ENCODE measurements around the gene STK10.
"Not testable (repeated sequence)": the region's sequence is repeated elsewhere in the genome, so short reads cannot be mapped to it uniquely, and the experiment has no call there.

Gene STK10

GRCh38 chr5:172035049-172035448, 153.0 kb downstream of the STK10 start:
- no peak overlapping the region for H3K27ac ChIP-seq (ENCODE audit: low read length)

GRCh38 chr5:172031894-172032461, 156.0 kb downstream of the STK10 start:
- H3K4me3 ChIP-seq (ENCODE audit: low read length in 2 of 2) = no peak overlapping the region
- no peak overlapping the region for H3K27ac ChIP-seq (ENCODE audit: low read length)
- no peaks in the 10 kb centered on the region for H3K4me1 ChIP-seq (ENCODE audit: control insufficient read depth, insufficient read depth, low read length)
- no peak overlapping the region for H3K9ac ChIP-seq (ENCODE audit: low read length in 2 of 2)
- no peaks in the 10 kb centered on the region for H3K9me3 ChIP-seq (ENCODE audit: control insufficient read depth in 2 of 2, low read length in 2 of 2)
- no peaks in the 10 kb centered on the region for H3K36me3 ChIP-seq (ENCODE audit: control insufficient read depth in 2 of 2, insufficient read depth in 2 of 2, low read length in 2 of 2)
- no peaks in the 10 kb centered on the region for H3K27me3 ChIP-seq (ENCODE audit: control insufficient read depth in 1 of 2, insufficient read depth in 2 of 2, low read length in 2 of 2)

More at GRCh38 chr5:172035049-172035448, 153.0 kb downstream of the STK10 start:
- Histone ChIP-seq H3K4me1 (ENCODE audit: control insufficient read depth, insufficient read depth, low read length) (no peaks in the 10 kb centered on the region), H3K4me3 (ENCODE audit: low read length in 2 of 2) (no peak overlapping the region), H3K27me3 (ENCODE audit: control insufficient read depth in 1 of 2, insufficient read depth in 2 of 2, low read length in 2 of 2) (no peaks in the 10 kb centered on the region), H3K9me3 (ENCODE audit: control insufficient read depth in 2 of 2, low read length in 2 of 2) (no peaks in the 10 kb centered on the region), H3K9ac (ENCODE audit: low read length in 2 of 2) (no peak overlapping the region), H3K36me3 (ENCODE audit: control insufficient read depth in 2 of 2, insufficient read depth in 2 of 2, low read length in 2 of 2) (no peaks in the 10 kb centered on the region)

- no peak overlapping the region for H3K9ac ChIP-seq (ENCODE audit: low read length in 2 of 2)
- H3K4me1 ChIP-seq (ENCODE audit: control insufficient read depth, insufficient read depth, low read length) = no peaks in the 10 kb centered on the region
- no peak overlapping the region for H3K4me3 ChIP-seq (ENCODE audit: low read length in 2 of 2)
- no peaks in the 10 kb centered on the region for H3K27me3 ChIP-seq (ENCODE audit: control insufficient read depth in 1 of 2, insufficient read depth in 2 of 2, low read length in 2 of 2)
- no peaks in the 10 kb centered on the region for H3K36me3 ChIP-seq (ENCODE audit: control insufficient read depth in 2 of 2, insufficient read depth in 2 of 2, low read length in 2 of 2)
- H3K27ac ChIP-seq (ENCODE audit: low read length) = no peak overlapping the region
- H3K9me3 ChIP-seq (ENCODE audit: control insufficient read depth in 2 of 2, low read length in 2 of 2) = no peaks in the 10 kb centered on the region
These were observed 158.1 kb downstream of the STK10 start for GRCh38 chr5:172029876-172030275.

GRCh38 chr5:172028167-172028566, 159.9 kb downstream of the STK10 start:
- Histone ChIP-seq H3K4me1 (ENCODE audit: control insufficient read depth, insufficient read depth, low read length) (no peaks in the 10 kb centered on the region), H3K27ac (ENCODE audit: low read length) (no peak overlapping the region), H3K36me3 (ENCODE audit: control insufficient read depth in 2 of 2, insufficient read depth in 2 of 2, low read length in 2 of 2) (no peaks in the 10 kb centered on the region), H3K27me3 (ENCODE audit: control insufficient read depth in 1 of 2, insufficient read depth in 2 of 2, low read length in 2 of 2) (no peaks in the 10 kb centered on the region), H3K9ac (ENCODE audit: low read length in 2 of 2) (no peak overlapping the region), H3K9me3 (ENCODE audit: control insufficient read depth in 2 of 2, low read length in 2 of 2) (no peaks in the 10 kb centered on the region), H3K4me3 (ENCODE audit: low read length in 2 of 2) (no peak overlapping the region)

GRCh38 chr5:172020110-172020786, 167.8 kb downstream of the STK10 start:
- H3K4me3 ChIP-seq (ENCODE audit: low read length in 2 of 2); H3K27ac ChIP-seq (ENCODE audit: low read length); H3K9ac ChIP-seq (ENCODE audit: low read length in 2 of 2); H3K4me1 ChIP-seq (ENCODE audit: control insufficient read depth, insufficient read depth, low read length); H3K36me3 ChIP-seq (ENCODE audit: control insufficient read depth in 2 of 2, insufficient read depth in 2 of 2, low read length in 2 of 2); H3K27me3 ChIP-seq (ENCODE audit: control insufficient read depth in 1 of 2, insufficient read depth in 2 of 2, low read length in 2 of 2); H3K9me3 ChIP-seq (ENCODE audit: control insufficient read depth in 2 of 2, low read length in 2 of 2): not testable (repeated sequence)

GRCh38 chr5:172015346-172015745, 172.7 kb downstream of the STK10 start:
- Histone ChIP-seq H3K4me3 (ENCODE audit: low read length in 2 of 2) (no peak overlapping the region), H3K4me1 (ENCODE audit: control insufficient read depth, insufficient read depth, low read length) (no peaks in the 10 kb centered on the region), H3K36me3 (ENCODE audit: control insufficient read depth in 2 of 2, insufficient read depth in 2 of 2, low read length in 2 of 2) (no peaks in the 10 kb centered on the region), H3K27me3 (ENCODE audit: control insufficient read depth in 1 of 2, insufficient read depth in 2 of 2, low read length in 2 of 2) (no peaks in the 10 kb centered on the region), H3K27ac (ENCODE audit: low read length) (no peak overlapping the region), H3K9ac (ENCODE audit: low read length in 2 of 2) (no peak overlapping the region), H3K9me3 (ENCODE audit: control insufficient read depth in 2 of 2, low read length in 2 of 2) (no peaks in the 10 kb centered on the region)

GRCh38 chr5:172010278-172010677, 177.7 kb downstream of the STK10 start:
- Histone ChIP-seq H3K4me3 (ENCODE audit: low read length in 2 of 2) (no peak overlapping the region), H3K36me3 (ENCODE audit: control insufficient read depth in 2 of 2, insufficient read depth in 2 of 2, low read length in 2 of 2) (no peaks in the 10 kb centered on the region), H3K4me1 (ENCODE audit: control insufficient read depth, insufficient read depth, low read length) (peaks cover 13% of the 10 kb centered on the region), H3K9me3 (ENCODE audit: control insufficient read depth in 2 of 2, low read length in 2 of 2) (no peaks in the 10 kb centered on the region), H3K27me3 (ENCODE audit: control insufficient read depth in 1 of 2, insufficient read depth in 2 of 2, low read length in 2 of 2) (no peaks in the 10 kb centered on the region), H3K9ac (ENCODE audit: low read length in 2 of 2) (no peak overlapping the region), H3K27ac (ENCODE audit: low read length) (no peak overlapping the region)

GRCh38 chr5:172009536-172010270, 178.3 kb downstream of the STK10 start:
- Histone ChIP-seq H3K4me1 (ENCODE audit: control insufficient read depth, insufficient read depth, low read length) (peaks cover 18% of the 10 kb centered on the region), H3K27me3 (ENCODE audit: control insufficient read depth in 1 of 2, insufficient read depth in 2 of 2, low read length in 2 of 2) (no peaks in the 10 kb centered on the region), H3K9me3 (ENCODE audit: control insufficient read depth in 2 of 2, low read length in 2 of 2) (no peaks in the 10 kb centered on the region), H3K27ac (ENCODE audit: low read length) (no peak overlapping the region), H3K9ac (ENCODE audit: low read length in 2 of 2) (no peak overlapping the region), H3K36me3 (ENCODE audit: control insufficient read depth in 2 of 2, insufficient read depth in 2 of 2, low read length in 2 of 2) (no peaks in the 10 kb centered on the region), H3K4me3 (ENCODE audit: low read length in 2 of 2) (no peak overlapping the region)

GRCh38 chr5:172008689-172009141, 179.3 kb downstream of the STK10 start:
- no peak overlapping the region for H3K27ac ChIP-seq (ENCODE audit: low read length)
- no peak overlapping the region for H3K4me3 ChIP-seq (ENCODE audit: low read length in 2 of 2)
- H3K27me3 ChIP-seq (ENCODE audit: control insufficient read depth in 1 of 2, insufficient read depth in 2 of 2, low read length in 2 of 2) = no peaks in the 10 kb centered on the region
- peaks cover 19% of the 10 kb centered on the region for H3K4me1 ChIP-seq (ENCODE audit: control insufficient read depth, insufficient read depth, low read length)
- H3K36me3 ChIP-seq (ENCODE audit: control insufficient read depth in 2 of 2, insufficient read depth in 2 of 2, low read length in 2 of 2) = no peaks in the 10 kb centered on the region
- H3K9ac ChIP-seq (ENCODE audit: low read length in 2 of 2) = no peak overlapping the region
- H3K9me3 ChIP-seq (ENCODE audit: control insufficient read depth in 2 of 2, low read length in 2 of 2) = no peaks in the 10 kb centered on the region

- Histone ChIP-seq H3K4me1 (ENCODE audit: control insufficient read depth, insufficient read depth, low read length) (peaks cover 23% of the 10 kb centered on the region), H3K9ac (ENCODE audit: low read length in 2 of 2) (no peak overlapping the region), H3K4me3 (ENCODE audit: low read length in 2 of 2) (no peak overlapping the region), H3K27ac (ENCODE audit: low read length) (no peak overlapping the region), H3K27me3 (ENCODE audit: control insufficient read depth in 1 of 2, insufficient read depth in 2 of 2, low read length in 2 of 2) (no peaks in the 10 kb centered on the region), H3K9me3 (ENCODE audit: control insufficient read depth in 2 of 2, low read length in 2 of 2) (no peaks in the 10 kb centered on the region), H3K36me3 (ENCODE audit: control insufficient read depth in 2 of 2, insufficient read depth in 2 of 2, low read length in 2 of 2) (no peaks in the 10 kb centered on the region)
These were observed 179.9 kb downstream of the STK10 start for GRCh38 chr5:172008111-172008455.

Data from stomach smooth muscle (tissue), 2 donors.